Neural progenitor cell (in vitro differentiated cells): ENCODE data around the gene KCNQ1.

Experiments used
- CTCF ChIP-seq: fragments of 200-600 bp; sonication (generic); IDR thresholded peaks from 2 replicates; pipeline ENCODE4 v1.5.1; 2017; ENCODE audit warnings: antibody characterized with exemption, mild to moderate bottlenecking
- EZH2 ChIP-seq: fragments of 200-600 bp; sonication (generic); IDR thresholded peaks from 2 replicates; pipeline ENCODE4 v1.6.1; 2017; ENCODE audit warnings: antibody characterized with exemption, mild to moderate bottlenecking, moderate library complexity

GRCh38 chr11:2451336-2451735, 6.5 kb downstream of the KCNQ1 start:
- TF ChIP-seq CTCF (no peak), EZH2 (no peak)
